ENCODE data around the gene KLHDC8B.

DNA sequence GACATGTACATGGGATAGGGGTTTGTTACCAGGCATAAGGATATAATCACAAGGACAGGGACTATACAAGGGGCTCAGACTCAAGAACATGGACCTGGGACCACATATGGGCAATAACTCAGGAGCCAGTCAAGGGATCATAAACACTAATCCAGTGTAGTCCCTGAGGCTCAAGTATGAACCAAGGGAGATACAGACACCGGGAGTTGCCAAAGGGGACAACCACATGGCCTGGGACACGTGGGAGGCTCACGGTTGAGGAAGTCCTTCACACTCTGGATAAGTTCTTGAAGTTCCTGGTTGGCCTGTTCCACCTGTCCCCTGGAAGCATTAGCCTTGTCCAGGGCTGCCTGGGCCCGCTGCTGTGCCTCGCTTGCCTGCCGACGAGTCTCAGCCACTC lies 48.9 kb upstream of the KLHDC8B start:
- no peak for TF ChIP-seq POLR2AphosphoS5 (IDR thresholded peaks at IDR 0.05; ENCODE audit: low read depth)
- TF ChIP-seq, protein P1, sequence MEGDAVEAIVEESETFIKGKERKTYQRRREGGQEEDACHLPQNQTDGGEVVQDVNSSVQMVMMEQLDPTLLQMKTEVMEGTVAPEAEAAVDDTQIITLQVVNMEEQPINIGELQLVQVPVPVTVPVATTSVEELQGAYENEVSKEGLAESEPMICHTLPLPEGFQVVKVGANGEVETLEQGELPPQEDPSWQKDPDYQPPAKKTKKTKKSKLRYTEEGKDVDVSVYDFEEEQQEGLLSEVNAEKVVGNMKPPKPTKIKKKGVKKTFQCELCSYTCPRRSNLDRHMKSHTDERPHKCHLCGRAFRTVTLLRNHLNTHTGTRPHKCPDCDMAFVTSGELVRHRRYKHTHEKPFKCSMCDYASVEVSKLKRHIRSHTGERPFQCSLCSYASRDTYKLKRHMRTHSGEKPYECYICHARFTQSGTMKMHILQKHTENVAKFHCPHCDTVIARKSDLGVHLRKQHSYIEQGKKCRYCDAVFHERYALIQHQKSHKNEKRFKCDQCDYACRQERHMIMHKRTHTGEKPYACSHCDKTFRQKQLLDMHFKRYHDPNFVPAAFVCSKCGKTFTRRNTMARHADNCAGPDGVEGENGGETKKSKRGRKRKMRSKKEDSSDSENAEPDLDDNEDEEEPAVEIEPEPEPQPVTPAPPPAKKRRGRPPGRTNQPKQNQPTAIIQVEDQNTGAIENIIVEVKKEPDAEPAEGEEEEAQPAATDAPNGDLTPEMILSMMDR (IDR thresholded peaks at IDR 0.05; ENCODE audit: insufficient read depth, low read length) = no peak
- TF ChIP-seq, protein P2, sequence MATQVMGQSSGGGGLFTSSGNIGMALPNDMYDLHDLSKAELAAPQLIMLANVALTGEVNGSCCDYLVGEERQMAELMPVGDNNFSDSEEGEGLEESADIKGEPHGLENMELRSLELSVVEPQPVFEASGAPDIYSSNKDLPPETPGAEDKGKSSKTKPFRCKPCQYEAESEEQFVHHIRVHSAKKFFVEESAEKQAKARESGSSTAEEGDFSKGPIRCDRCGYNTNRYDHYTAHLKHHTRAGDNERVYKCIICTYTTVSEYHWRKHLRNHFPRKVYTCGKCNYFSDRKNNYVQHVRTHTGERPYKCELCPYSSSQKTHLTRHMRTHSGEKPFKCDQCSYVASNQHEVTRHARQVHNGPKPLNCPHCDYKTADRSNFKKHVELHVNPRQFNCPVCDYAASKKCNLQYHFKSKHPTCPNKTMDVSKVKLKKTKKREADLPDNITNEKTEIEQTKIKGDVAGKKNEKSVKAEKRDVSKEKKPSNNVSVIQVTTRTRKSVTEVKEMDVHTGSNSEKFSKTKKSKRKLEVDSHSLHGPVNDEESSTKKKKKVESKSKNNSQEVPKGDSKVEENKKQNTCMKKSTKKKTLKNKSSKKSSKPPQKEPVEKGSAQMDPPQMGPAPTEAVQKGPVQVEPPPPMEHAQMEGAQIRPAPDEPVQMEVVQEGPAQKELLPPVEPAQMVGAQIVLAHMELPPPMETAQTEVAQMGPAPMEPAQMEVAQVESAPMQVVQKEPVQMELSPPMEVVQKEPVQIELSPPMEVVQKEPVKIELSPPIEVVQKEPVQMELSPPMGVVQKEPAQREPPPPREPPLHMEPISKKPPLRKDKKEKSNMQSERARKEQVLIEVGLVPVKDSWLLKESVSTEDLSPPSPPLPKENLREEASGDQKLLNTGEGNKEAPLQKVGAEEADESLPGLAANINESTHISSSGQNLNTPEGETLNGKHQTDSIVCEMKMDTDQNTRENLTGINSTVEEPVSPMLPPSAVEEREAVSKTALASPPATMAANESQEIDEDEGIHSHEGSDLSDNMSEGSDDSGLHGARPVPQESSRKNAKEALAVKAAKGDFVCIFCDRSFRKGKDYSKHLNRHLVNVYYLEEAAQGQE (IDR thresholded peaks at IDR 0.05; ENCODE audit: insufficient replicate concordance, low read depth) = no peak
- no peak for TF ChIP-seq GABPA (IDR thresholded peaks at IDR 0.05; ENCODE audit: low read depth)
- no peak for TF ChIP-seq SPI1 (IDR thresholded peaks at IDR 0.05; ENCODE audit: borderline replicate concordance, low read depth)
